CD4-positive, alpha-beta T cell treated with Interferon gamma for 1 hour (primary cell): ENCODE measurements around the gene DBP.
"Not testable (repeated sequence)": the region's sequence is repeated elsewhere in the genome, so short reads cannot be mapped to it uniquely, and the experiment has no call there.

ENCODE experiments used
- DNase-seq: peaks from one replicate; pipeline ENCODE4 v3.0.0-alpha.2; 2020

The DBP gene

GRCh38 chr19:48636859-48637448 lies at the start of gene DBP:
TSS of gene DBP (minus strand) at chr19:48637379. CDS start at chr19:48636994, 385 bp downstream.
- DNase-seq, result no peak

DNA sequence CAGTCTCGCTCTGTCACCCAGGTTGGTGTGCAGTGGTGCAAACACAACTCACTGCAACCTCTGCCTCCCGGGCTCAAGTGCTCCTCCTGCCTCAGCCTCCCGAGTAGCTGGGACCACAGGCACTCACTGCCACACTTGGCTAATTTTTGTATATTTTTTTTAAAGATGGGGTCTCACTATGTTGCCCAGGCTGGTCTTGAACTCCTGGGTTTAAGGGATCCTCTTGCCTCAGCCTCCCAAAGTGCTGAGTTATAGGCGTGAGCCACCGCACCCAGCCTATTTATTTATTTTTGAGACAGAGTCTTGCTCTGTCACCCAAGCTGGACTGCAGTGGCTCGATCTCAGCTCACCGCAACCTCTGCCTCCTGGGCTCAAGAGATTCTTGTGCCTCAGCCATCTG lies 49.5 kb upstream of the DBP start:
- DNase-seq, result not testable (repeated sequence)

- DNase-seq, result no peak
Observed at GRCh38 chr19:48686088-48686487, 48.9 kb upstream of the DBP start.

DNA sequence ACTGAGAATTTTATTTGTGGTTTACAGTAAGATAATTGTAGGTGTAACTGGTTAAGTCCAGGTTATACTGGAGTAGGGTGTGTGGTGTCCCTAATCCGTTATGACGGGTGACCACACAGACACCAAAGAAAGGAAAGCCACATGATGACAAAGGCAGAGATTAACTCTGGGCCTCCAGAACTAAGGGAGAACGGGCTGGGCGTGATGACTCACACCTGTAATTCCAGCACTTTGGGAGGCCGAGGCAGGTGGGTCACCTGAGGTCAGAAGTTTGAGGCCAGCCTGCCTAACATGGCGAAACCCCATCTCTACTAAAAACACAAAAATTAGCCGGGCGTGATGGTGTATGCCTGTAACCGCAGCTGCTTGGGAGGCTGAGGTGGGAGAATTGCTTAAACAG lies 48.4 kb upstream of the DBP start:
- no peak for DNase-seq

- DNase-seq, result peak; percentile 53
Observed at GRCh38 chr19:48683349-48683748, 46.2 kb upstream of the DBP start.

GRCh38 chr19:48681127-48681470 lies 43.9 kb upstream of the DBP start:
- DNase-seq, result no peak

DNA sequence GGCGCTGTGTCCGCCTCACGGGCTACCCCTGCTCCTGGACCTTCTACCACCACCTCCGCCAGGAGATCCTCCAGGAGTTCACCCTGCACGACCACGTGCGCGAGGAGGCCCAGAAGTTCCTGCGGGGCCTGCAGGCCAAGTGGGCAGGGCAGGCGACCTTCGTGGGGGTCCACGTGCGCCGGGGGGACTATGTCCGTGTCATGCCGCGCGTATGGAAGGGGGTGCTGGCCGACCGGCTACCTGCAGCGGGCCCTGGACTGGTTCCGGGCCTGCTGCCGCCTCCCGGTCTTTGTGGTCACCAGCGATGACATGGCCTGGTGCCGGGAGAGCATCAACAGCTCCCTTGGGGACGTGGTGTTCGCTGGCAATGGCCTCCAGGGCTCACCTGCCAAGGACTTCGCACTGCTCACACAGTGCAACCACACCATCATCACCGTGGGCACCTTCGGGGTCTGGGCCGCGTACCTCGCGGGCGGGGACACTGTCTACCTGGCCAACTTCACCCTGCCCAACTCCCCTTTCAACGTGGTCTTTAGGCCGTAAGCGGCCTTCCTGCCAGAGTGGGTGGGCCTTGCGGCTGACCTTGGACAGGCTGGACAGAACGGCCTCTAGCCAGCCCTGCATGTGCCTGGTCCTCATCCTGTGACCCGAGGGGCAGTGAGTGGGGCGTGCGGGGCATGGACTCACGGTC lies 43.4 kb upstream of the DBP start:
- no peak for DNase-seq

- DNase-seq, result not testable (repeated sequence)
Observed at GRCh38 chr19:48680006-48680405, 42.8 kb upstream of the DBP start.

- DNase-seq, result no peak
Observed at GRCh38 chr19:48678201-48678600, 41.0 kb upstream of the DBP start.

- DNase-seq, result no peak
Observed at GRCh38 chr19:48676887-48677286, 39.7 kb upstream of the DBP start.

DNA sequence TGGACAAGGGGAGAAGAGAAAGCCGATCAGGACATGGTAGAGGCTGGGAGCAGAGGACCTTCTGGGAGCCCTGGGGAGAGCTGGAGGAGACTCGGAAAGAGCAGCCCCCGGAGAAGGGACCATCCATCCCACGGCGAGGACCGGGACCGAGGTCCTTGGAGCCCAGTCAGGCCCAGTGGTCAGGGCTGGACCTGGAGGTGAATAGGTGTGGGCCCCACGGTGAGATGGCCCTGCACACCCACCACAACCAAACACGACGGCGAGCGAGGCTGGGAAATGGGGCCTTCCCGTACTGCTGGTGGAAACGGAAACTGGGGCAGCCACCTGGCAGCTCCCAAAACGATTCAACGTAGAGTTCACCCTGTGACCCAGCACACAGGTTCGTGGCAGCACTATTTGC lies 39.3 kb upstream of the DBP start:
- no peak for DNase-seq

DNA sequence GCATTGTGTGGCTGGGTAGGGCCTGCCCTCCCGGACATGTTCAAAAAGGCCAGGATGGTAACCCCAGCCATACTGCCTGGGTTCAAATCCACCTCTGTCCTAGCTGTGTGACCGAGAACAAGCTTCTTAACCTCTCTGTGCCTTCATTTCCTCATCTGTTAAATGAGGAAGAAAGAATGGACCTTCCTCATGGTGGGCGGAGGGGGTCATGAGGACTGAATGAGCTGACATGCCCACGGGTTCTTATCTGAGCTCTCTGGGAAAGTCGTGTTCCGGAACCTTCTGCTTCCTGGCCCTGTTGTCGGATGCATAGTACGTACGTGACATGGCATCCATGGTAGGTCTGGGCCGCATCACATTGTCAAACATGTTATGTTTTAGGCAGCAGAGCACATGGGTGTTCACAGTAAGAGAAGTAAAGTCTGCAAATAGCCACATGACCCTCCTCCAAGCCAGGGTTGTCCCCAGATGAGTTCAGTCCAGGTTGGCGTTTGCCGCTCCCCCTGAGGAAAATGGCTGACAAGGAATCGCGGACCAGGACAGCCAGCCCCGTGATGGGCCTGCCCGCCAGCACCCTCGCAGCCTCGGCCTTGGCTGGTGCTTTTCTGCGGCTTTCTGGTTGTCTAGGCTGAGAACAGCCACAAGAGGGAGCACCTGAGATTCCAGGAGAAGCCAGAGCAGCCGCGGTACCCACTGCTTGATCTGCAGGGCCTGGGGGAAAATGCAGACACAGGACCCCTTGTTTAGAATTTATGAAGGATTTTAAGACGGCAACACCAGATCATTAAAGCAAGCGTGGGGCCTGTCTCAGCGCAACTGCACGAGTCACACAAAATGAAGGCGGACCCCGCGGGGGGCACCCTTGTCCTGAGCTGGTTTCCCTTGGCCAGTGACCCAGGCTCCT lies 38.0 kb upstream of the DBP start:
- DNase-seq, result peak; percentile 78

DNA sequence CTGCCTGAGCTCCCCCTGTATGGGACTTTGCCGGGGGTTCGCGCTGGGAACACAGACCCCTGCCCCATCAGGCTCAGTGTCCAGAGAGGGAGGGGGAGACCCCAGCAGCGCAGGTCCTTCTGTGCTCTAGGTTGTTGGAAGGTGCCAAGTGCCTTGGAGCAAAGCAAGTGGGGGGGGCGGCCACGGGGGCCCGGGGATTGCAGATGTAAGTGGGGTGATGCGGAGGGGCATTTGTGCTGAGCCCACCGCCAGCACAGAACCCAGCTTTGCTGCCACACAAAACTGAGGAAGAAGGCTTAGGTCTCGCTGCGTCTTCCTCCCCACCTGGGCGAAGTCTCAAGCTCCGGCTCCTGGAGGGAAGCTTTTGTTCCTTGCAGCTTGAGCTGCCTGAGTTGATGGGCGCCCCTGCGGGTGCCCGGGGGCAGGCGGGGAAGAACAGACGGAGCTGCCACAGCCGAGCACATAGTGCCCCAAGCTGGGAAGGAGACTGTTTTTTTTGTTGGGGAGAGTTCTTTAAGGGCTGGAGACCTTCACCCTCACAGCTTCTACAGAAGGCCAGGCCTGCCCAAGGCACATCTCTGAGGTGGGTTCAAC lies 37.1 kb upstream of the DBP start:
- DNase-seq, result no peak

DNA sequence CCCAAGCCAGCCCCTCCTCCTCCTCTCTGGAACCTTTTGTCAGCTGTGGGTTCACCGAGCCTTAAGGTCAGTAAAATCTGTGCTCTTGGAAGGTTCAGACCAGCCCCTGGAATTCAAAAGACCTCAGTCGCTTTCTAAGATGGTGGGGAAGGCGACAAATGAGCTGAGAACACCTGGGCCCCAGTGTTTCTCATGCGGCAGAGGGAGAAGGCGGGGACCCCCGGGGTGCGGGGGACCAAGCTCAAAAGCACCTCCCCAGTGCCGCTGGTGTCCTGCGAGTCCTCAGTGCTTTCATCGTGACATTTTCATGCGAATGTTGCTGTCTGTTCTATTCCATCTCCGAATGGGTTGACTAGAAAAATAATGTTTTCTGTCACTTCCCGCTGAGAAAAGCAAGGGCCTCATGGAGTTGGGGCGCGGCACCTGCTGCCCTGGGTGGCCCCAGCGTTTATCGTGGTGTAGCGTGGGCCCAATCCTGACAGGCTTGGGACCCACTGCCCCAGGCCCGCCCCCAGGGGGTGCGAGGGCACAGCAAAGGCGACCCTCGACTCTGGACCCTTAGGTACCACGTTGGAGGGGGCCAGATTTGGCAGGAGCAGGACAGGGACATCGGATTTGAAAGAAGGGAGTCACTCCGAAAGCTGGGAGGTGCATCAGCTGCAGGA lies 36.4 kb upstream of the DBP start:
- no peak for DNase-seq

DNA sequence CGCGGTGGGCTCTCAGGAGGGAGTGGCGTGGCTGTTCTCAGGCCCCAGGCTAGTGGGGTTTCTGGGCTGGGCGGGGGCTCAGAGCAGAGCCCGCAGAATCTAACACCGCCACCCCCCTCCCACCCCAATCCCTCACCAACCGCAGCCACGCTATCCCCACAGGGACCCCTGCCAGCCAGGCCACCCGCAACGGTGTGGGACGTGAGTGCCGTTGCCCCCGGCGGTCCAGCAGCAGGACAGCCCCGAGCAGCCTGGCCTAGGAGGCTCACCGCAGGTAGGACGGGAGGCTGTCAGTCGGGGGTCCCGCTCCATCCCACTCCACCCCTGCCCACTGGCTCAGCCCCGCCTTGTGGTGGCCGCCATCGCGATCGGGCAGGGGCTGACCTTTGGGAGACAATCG lies 35.8 kb upstream of the DBP start, which contains the start of gene NTN5:
Gene NTN5, minus strand, starts transcription at position 24 of the 400 bp plus-strand sequence. CDS start 2,031 bp downstream, outside the sequence.
- DNase-seq, result no peak

GRCh38 chr19:48671446-48671995 lies 34.3 kb upstream of the DBP start:
- no peak for DNase-seq

- no peak for DNase-seq
Observed at GRCh38 chr19:48670699-48671445, 33.7 kb upstream of the DBP start.

DNA sequence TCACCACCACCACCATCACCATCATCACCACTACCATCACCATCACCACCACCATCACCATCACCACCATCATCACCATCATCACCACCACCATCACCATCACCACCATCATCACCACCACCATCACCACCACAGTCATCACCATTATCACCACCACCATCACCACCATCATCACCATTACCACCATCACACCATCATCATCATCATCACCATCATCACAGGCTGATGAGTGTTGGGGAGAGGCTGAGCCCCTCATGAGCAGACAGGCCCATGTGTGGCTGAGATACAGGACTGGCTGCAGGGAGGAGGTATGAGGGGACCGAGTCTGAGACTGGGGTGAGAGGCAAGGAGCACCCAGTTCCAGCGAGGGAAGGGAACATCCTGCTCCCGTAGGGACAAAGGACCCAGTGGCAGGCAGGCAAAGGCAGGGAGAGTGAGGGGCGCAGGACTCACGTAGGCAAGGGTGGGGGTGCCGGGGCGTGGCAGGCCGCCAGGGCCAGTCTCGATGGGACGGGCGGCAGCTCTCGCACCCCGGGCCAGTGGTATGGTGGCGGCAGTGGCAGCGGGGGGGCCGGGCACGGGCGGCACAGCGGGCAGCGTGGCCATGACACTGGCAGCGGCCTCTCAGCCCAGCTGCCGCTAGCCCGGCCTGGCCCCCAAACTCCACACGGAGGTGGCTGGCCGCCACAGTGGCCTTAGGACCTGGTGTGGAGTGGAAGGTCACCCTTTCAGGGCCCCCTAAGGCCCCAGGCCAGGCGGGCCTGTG lies 32.9 kb upstream of the DBP start:
- DNase-seq, result no peak

- DNase-seq, result no peak
Observed at GRCh38 chr19:48668761-48669160, 31.6 kb upstream of the DBP start.

DNA sequence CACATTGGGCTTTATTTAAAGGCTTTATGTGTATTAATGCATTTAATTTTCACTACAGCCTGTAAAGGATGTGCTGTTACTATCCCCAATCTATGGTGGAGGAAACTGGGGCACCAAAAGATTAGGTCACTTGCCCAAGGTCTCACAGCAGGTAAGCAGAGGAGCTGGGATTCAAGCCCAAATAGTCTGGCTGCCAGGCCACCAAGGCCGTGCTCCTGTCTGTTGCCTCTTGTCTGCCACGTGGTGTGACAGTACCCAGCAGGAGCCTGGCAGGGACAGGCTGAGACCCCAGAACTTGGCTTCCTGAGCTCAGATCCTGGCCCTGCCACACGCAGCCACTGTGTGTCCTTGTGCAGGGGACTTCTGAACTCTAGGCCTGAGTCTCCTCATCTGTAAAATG lies 31.2 kb upstream of the DBP start:
- DNase-seq, result no peak

GRCh38 chr19:48665786-48666185 lies 28.6 kb upstream of the DBP start:
- no peak for DNase-seq
